GM19351 (cell line): Measurements from ENCODE around the gene SRGAP2B.
"Not testable (repeated sequence)": the region's sequence is repeated elsewhere in the genome, so short reads cannot be mapped to it uniquely, and the experiment has no call there.

Source experiments
- ATAC-seq: cut with Tn5 transposase; IDR thresholded peaks from one replicate; pipeline ENCODE4 v1.9.1; 2021; ENCODE audit warnings: mild to moderate bottlenecking, moderate library complexity; ENCODE audit not compliant: unreplicated experiment

Gene SRGAP2B

GRCh38 chr1:144917154-144918026 is 177.7 kb downstream of the SRGAP2B start:
- ATAC-seq, result not testable (repeated sequence)

- ATAC-seq, result peak; percentile 90
These were observed 181.0 kb downstream of the SRGAP2B start for GRCh38 chr1:144913977-144914734.

- not testable (repeated sequence) for ATAC-seq
These were observed 181.7 kb downstream of the SRGAP2B start for GRCh38 chr1:144913458-144913857.

GRCh38 chr1:144910729-144911128 is 184.4 kb downstream of the SRGAP2B start:
- not testable (repeated sequence) for ATAC-seq

GRCh38 chr1:144900841-144901240 is 194.3 kb downstream of the SRGAP2B start:
- not testable (repeated sequence) for ATAC-seq

GRCh38 chr1:144894454-144895201 is 200.5 kb downstream of the SRGAP2B start:
- not testable (repeated sequence) for ATAC-seq

- ATAC-seq, result not testable (repeated sequence)
These were observed 201.3 kb downstream of the SRGAP2B start for GRCh38 chr1:144893710-144894438.

GRCh38 chr1:144893062-144893461 is 202.1 kb downstream of the SRGAP2B start:
- not testable (repeated sequence) for ATAC-seq

- not testable (repeated sequence) for ATAC-seq
These were observed 205.5 kb downstream of the SRGAP2B start for GRCh38 chr1:144889450-144890115.

- ATAC-seq, result not testable (repeated sequence)
These were observed 212.1 kb downstream of the SRGAP2B start for GRCh38 chr1:144883022-144883421.

- not testable (repeated sequence) for ATAC-seq
These were observed 212.8 kb downstream of the SRGAP2B start for GRCh38 chr1:144882343-144882742.

GRCh38 chr1:144858607-144859006 is 236.5 kb downstream of the SRGAP2B start:
- ATAC-seq, result not testable (repeated sequence)
